OCI-LY3 (cell line): ENCODE measurements around the gene UBLCP1.
"Not testable (repeated sequence)": the region's sequence is repeated elsewhere in the genome, so short reads cannot be mapped to it uniquely, and the experiment has no call there.

Experiments
- H2AFZ ChIP-seq: fragments of 200-600, 300-600 bp; shearing (Covaris generic); 2 replicates; pipeline ENCODE4 v1.6.0; 2014; ENCODE audit warnings: antibody characterized with exemption, low read depth, low read length
- H3K27ac ChIP-seq: fragments of 200-600, 300-600 bp; sonication (generic); 2 replicates; pipeline ENCODE4 v1.5.1; 2014; ENCODE audit warnings: mild to moderate bottlenecking, low read length, moderate library complexity, mixed read lengths
- H3K27me3 ChIP-seq: fragments of 200-600, 300-600 bp; sonication (generic); 2 replicates; pipeline ENCODE4 v1.6.1; 2014; ENCODE audit warnings: low read depth, low read length, mixed read lengths
- H3K36me3 ChIP-seq: fragments of 200-600, 300-600 bp; sonication (generic); replicated peaks from 2 replicates; pipeline ENCODE3; 2014; ENCODE audit warnings: low read depth, low read length, mixed read lengths
- H3K4me1 ChIP-seq: fragments of 300-600, 200-600 bp; sonication (generic); 2 replicates; pipeline ENCODE4 v1.6.1; 2014; ENCODE audit warnings: low read length, mixed read lengths
- H3K4me2 ChIP-seq: fragments of 200-600, 300-600 bp; sonication (generic); 2 replicates; pipeline ENCODE4 v1.6.1; 2014; ENCODE audit warnings: low read length, mixed read lengths
- H3K4me3 ChIP-seq: fragments of 300-600, 200-600 bp; sonication (generic); 2 replicates; pipeline ENCODE4 v1.5.1; 2014; ENCODE audit warnings: antibody characterized with exemption, mild to moderate bottlenecking, low read length, moderate library complexity
- H3K79me2 ChIP-seq: fragments of 300-600, 200-600 bp; shearing (Covaris generic); 2 replicates; pipeline ENCODE4 v1.6.1; 2014; ENCODE audit warnings: mild to moderate bottlenecking, low read length, mixed read lengths
- H3K9ac ChIP-seq: fragments of 300-600, 200-600 bp; shearing (Covaris generic); 2 replicates; pipeline ENCODE4 v1.6.0; 2014; ENCODE audit warnings: mild to moderate bottlenecking, low read length, moderate library complexity
- H3K9me3 ChIP-seq: fragments of 200-600, 300-600 bp; shearing (Covaris generic); 2 replicates; pipeline ENCODE4 v1.6.1; 2014; ENCODE audit warnings: low read length, mixed read lengths; ENCODE audit not compliant: insufficient read depth
- H4K20me1 ChIP-seq: fragments of 200-600, 300-600 bp; sonication (generic); 2 replicates; pipeline ENCODE4 v1.6.1; 2016; ENCODE audit warnings: low read length, mixed read lengths; ENCODE audit not compliant: insufficient read depth
- CTCF ChIP-seq: fragments of 200-600, 300-600 bp; sonication (generic); IDR thresholded peaks from 2 replicates; pipeline ENCODE4 v1.5.1; 2014; ENCODE audit warnings: antibody characterized with exemption, low read length, low read depth
- EZH2phosphoT487 ChIP-seq: fragments of 200-600 bp; shearing (Covaris generic); IDR thresholded peaks from 2 replicates; pipeline ENCODE4 v1.6.1; 2018; ENCODE audit warnings: antibody characterized with exemption, mixed run types, low read depth

The UBLCP1 gene

GRCh38 chr5:159301466-159301865 lies 38.4 kb downstream of the UBLCP1 start:
- H3K79me2 ChIP-seq: no peaks in the 10 kb centered on the region
- TF ChIP-seq CTCF (no peak), EZH2phosphoT487 (no peak)

GRCh38 chr5:159301929-159302860 lies 39.1 kb downstream of the UBLCP1 start:
- H3K27me3 ChIP-seq, H3K9ac ChIP-seq, H2AFZ ChIP-seq, H3K4me3 ChIP-seq, H3K4me1 ChIP-seq, H4K20me1 ChIP-seq, H3K79me2 ChIP-seq, H3K4me2 ChIP-seq: not testable (repeated sequence)
- Histone ChIP-seq H3K9me3 (peaks cover 34% of the 10 kb centered on the region; the same call in 1 of the 2 replicates), H3K36me3 (peaks cover 30% of the 10 kb centered on the region), H3K27ac (peak overlapping the region; percentile 93)

More at GRCh38 chr5:159301466-159301865, 38.4 kb downstream of the UBLCP1 start:
- Histone ChIP-seq H3K36me3 (peaks cover 30% of the 10 kb centered on the region), H4K20me1 (no peaks in the 10 kb centered on the region), H3K9ac (no peak overlapping the region), H3K4me2 (no peak overlapping the region), H3K27ac (peak overlapping the region; percentile 93), H3K27me3 (no peaks in the 10 kb centered on the region), H2AFZ (no peak overlapping the region), H3K9me3 (peaks cover 37% of the 10 kb centered on the region; the same call in 1 of the 2 replicates), H3K4me3 (no peak overlapping the region), H3K4me1 (peaks cover 9% of the 10 kb centered on the region)

- H3K4me1 ChIP-seq: peaks cover 17% of the 10 kb centered on the region
- H3K4me2 ChIP-seq: no peak overlapping the region
- H3K79me2 ChIP-seq: no peaks in the 10 kb centered on the region
- H4K20me1 ChIP-seq: no peaks in the 10 kb centered on the region
- no peaks in the 10 kb centered on the region for H3K27me3 ChIP-seq
- H3K9me3 ChIP-seq: peaks cover 34% of the 10 kb centered on the region; the same call in 1 of the 2 replicates
- H3K27ac ChIP-seq: peak overlapping the region; percentile 93
- peaks cover 30% of the 10 kb centered on the region for H3K36me3 ChIP-seq
- no peak for TF ChIP-seq EZH2phosphoT487
- TF ChIP-seq CTCF: no peak
- H2AFZ ChIP-seq: no peak overlapping the region
- no peak overlapping the region for H3K9ac ChIP-seq
- H3K4me3 ChIP-seq: no peak overlapping the region
These were observed 40.2 kb downstream of the UBLCP1 start for GRCh38 chr5:159303286-159303685.

GRCh38 chr5:159304961-159305595 lies 42.0 kb downstream of the UBLCP1 start:
- Histone ChIP-seq H3K4me3 (no peak overlapping the region), H3K9me3 (peaks cover 31% of the 10 kb centered on the region; the same call in 1 of the 2 replicates), H2AFZ (no peak overlapping the region), H4K20me1 (no peaks in the 10 kb centered on the region), H3K79me2 (no peaks in the 10 kb centered on the region), H3K27ac (no peak overlapping the region), H3K36me3 (peaks cover 25% of the 10 kb centered on the region), H3K4me2 (no peak overlapping the region), H3K27me3 (no peaks in the 10 kb centered on the region), H3K4me1 (peaks cover 18% of the 10 kb centered on the region), H3K9ac (no peak overlapping the region)
- TF ChIP-seq CTCF (no peak), EZH2phosphoT487 (no peak)
